COR-L47 (cell line): ENCODE data around the gene PATE4.
"Not testable (repeated sequence)": the region's sequence is repeated elsewhere in the genome, so short reads cannot be mapped to it uniquely, and the experiment has no call there.

Source experiments
- DNase-seq: peaks from one replicate; lab custom pipeline; 2025; lab: John Stamatoyannopoulos, UW

The PATE4 gene, protein sequence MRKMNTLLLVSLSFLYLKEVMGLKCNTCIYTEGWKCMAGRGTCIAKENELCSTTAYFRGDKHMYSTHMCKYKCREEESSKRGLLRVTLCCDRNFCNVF

DNA sequence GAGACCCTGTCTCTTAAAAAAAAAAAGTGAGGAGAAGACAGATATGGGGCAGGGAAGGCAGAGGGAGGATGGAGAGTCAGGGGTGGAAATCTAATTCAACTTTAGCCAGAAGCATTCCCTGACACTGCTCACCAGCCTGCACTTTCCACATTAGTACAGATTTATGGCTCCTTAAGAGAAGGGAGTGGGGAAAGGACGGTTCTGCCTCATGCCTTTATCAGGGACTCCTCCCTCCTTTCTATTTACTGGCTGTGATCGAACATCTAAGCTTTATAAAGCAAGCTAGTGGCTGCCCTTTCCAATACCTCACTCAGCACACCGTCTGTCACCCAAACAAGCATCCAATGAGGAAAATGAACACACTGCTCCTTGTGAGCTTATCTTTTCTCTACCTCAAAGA lies at the start of gene PATE4:
TSS of gene PATE4 (plus strand) at position 301 of the 400 bp plus-strand sequence. CDS start at position 345, 44 bp downstream.
- no peak for DNase-seq

DNA sequence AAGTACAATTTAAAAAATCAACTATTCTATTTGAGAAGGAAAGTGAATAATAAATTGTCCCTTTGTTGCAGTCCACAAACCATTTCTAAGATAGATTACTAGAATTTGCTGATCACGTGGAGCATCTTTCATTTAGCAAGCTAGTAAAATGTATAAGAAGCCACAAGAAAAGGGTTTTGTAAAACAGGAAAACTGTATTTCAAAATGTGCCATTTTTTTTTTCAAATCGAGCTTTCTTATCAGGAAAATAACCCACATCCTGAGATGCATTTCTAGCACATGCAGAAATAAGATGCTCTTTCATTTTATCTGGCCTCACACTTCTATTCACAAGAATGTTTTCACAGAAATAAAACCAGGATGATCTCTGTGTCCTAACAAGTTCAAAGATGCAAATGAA lies 48.4 kb upstream of the PATE4 start:
- no peak for DNase-seq

DNA sequence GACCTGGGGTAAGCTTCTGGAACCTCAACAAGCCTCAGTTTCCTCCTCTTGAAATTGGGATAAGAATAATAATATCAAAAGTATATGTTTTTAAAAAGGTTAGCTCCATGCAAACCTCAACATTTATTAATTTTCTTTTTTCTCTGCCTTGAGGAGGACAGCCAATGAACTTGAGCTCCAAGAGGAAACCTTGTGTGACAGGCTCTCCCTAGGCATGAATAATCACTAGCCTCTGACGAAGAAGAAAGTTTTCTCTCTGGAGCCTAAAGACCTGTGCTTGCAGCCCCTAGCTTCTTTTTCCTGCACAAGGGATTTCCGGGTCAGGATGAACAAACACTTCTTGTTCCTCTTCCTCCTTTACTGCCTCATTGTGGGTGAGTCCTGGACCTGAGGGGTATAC lies 45.3 kb upstream of the PATE4 start, which contains the start of gene PATE3:
TSS of gene PATE3 (plus strand) at position 301 of the 400 bp plus-strand sequence. CDS start at position 326, 25 bp downstream.
- DNase-seq = no peak

DNA sequence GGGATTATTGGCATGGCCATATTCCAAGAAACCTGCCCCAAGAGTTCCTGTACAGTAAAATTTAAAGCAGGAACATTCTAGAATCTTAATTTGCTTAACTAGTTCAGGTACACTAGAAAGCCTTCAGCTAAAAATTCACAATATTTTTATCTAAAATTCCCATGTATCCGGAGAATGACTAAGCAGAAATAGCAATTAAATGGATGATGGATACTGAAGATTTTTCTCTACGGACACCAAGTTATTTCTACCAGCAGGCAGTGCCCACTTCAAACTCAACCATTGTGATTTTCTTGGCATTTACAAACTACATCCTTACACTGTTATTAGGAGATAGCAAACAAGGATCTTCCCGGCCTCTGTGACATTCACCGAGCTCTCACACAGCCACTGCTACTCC lies 42.3 kb upstream of the PATE4 start:
- no peak for DNase-seq

DNA sequence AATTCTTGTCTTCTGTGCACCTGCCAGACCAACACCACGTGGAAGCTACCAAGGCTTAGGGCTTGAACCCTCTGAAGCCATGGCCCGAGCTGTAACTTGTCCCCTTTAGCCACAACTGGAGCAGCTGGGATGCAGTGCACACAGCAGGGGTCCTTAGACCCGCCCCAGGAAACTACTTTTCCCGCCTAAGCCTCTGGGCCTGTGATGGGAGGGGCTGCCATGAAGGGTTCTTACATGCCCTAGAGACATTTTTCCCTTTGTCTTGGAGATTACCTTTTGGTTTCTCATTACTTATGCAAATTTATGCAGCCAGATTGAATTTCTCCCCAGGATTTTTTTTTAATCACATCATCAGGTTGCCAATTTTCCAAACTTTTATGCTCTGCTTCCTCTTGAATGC lies 35.5 kb upstream of the PATE4 start:
- DNase-seq = no peak

DNA sequence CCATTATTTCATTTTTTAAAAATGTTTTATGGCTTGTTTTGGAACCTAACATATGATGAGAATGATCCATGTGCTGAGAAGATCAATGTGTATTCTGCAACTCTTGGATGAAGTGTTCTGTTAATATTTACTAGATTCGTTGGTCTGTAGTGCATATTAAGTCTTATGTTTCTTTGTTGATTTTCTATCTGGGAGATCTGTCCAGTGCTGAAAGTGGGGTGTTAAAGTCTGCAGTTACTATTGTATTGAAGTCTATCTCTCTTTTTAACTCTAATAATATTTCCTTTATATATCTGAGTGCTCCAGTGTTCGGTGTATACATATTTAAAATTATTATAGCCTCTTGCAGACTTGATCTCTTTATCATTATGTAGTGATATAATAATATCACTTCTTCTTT lies 33.3 kb upstream of the PATE4 start:
- no peak for DNase-seq

DNA sequence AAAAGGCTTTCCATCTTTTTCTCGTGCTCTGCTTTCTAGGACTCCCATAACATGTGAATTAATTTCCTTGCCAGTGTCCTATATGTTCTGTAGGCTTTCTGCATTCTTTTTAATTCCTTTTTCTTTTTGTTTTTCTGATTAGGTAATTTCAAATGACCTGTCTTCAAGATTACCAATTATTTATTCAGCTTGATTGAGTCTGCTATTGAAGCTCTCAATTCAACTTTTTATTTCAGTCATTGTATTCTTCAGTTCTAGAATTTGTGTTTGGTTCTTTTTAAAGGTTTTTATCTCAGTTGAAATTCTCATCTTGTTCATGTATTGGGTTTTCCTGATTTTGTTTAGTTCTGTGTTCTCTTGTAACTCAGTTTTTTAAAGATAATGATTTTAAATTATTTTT lies 30.7 kb upstream of the PATE4 start:
- DNase-seq = no peak

DNA sequence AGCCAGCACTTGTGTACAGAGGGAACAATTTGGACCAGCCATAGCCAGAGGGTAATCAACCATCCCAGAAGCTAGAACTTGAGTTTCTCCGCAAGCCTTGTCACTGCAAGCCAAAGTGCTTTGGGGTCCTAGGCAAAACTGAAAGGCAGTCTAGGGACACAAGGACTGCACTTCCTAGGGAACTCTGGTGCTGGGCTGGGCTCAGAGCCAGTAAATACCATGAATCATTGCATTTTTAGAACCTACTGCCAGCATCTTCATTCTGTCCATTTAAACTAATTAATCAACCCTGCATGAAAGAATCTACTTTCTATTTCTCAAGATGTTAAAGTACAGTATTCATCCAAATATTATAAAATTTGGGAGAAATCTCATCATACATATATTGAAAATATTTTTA lies 25.2 kb upstream of the PATE4 start:
- no peak for DNase-seq

DNA sequence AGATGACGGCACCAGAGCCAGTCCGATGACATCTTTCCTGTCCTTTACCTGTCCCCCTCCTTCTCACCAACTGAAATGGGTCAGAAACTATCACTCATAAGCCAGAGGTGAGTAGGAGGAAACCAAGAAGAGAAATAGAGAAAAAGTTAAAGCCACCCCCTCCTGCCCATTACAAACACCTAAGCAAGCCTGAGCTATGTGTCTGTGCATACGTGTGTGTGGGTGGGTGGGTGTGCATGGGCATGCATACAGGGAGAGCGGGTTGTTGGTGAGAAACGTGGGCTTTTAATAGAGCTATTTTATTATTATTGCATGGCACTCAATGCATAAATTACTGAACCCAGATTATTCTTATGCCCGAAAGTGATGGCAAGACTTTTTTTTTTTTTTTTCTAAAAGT lies 2.6 kb downstream of the PATE4 start:
- no peak for DNase-seq

DNA sequence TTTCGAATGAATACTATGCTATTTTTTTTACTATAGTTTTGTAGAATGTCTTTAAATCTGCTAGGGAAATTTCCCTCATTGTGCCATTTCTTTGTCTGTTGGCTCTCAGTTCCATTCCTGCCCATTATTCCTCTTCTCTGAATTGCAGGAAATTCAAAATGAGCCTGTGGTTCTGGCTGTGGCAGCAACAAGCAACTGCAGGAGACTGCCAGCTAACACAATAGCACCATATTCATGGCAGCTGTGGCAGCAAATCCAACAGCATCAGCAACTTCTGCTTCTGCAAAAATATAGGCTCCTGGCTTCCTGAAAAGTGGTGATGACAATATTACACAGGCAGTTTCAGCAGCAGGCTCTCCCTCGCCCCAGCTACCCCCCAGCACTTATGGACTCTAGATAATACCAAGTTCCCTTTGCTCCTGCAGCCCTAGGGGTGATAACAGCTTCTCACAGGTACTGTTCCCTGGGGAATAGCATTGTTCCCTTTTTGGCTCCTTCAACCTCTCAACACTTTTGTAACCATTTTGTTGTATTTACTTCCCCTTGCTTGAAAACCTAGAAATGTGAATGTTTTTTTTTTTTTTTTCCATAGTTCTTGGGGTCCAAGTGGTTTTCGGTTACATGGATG lies 9.3 kb downstream of the PATE4 start:
- DNase-seq = no peak

DNA sequence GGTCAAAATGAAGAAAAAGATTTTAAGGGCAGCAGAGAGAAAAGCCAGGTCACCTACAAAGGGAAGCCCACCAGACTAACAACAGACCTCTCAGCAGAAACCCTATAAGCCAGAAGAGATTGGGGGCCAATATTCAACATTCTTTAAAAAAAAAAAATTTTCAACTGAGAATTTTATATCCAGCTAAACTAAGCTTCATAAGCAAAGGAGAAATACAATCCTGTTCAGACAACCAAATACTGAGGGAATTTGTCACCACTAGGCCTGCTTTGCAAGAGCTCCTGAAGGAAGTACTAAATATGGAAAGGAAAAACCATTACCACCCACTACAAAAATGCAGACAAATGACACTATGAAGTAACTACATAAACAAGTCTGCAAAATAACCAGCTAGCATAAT lies 13.1 kb downstream of the PATE4 start:
- DNase-seq = no peak

DNA sequence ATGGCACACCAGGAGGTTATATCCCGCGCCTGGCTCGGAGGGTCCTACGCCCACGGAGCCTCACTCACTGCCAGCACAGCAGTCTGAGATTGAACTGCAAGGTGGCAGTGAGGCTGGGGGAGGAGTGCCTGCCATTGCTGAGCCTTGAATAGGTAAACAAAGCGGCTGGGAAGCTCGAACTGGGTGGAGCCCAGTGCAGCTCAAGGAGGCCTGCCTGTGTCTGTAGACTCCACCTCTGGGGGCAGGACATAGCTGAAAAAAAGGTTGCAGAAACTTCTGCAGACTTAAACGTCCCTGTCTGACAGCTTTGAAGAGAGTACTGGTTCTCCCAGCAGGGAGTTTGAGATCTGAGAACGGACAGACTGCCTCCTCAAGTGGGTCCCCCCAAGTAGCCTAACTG lies 24.6 kb downstream of the PATE4 start:
- not testable (repeated sequence) for DNase-seq

DNA sequence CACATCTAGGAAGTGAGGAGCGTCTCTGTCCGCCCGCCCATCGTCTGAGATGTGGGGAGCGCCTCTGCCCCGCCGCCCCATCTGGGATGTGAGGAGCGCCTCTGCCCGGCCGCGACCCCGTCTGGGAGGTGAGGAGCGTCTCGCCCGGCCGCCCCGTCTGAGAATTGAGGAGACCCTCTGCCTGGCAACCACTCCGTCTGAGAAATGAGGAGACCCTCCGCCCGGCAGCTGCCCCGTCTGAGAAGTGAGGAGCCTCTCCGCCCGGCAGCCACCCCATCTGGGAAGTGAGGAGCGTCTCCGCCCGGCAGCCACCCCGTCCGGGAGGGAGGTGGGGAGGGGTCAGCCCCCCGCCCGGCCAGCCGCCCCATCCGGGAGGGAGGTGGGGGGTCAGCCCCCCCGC lies 29.7 kb downstream of the PATE4 start:
- not testable (repeated sequence) for DNase-seq

DNA sequence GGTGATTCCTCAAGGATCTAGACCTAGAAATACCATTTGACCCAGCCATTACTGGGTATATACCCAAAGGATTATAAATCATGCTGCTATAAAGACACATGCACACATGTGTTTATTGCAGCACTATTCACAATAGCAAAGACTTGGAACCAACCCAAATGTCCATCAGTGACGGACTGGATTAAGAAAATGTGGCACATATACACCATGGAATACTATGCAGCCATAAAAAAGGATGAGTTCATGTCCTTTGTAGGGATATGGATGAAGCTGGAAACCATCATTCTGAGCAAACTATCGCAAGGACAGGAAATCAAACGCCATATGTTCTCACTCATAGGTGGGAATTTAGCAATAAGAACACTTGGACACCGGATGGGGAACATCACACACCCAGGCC lies 32.2 kb downstream of the PATE4 start:
- DNase-seq = not testable (repeated sequence)

DNA sequence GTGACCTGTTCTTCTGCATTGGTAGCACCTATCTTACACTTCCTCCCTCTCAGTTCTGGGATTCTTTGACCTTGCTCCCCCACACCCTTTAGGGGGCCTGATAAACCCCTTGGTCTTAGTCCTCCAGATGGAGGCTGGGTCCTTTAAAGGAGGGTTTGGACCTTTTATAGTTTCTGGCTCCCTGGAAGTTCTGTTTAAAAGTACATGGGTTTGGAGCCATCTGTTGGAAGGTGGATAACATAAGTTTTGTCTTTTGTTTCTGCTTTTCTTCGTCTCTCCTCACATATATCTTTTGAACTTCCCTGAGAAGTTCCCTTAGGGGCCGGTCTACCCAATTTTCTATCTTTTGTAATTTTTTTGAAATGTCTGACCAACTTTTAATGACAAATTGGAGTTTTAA lies 36.4 kb downstream of the PATE4 start:
- DNase-seq = no peak

DNA sequence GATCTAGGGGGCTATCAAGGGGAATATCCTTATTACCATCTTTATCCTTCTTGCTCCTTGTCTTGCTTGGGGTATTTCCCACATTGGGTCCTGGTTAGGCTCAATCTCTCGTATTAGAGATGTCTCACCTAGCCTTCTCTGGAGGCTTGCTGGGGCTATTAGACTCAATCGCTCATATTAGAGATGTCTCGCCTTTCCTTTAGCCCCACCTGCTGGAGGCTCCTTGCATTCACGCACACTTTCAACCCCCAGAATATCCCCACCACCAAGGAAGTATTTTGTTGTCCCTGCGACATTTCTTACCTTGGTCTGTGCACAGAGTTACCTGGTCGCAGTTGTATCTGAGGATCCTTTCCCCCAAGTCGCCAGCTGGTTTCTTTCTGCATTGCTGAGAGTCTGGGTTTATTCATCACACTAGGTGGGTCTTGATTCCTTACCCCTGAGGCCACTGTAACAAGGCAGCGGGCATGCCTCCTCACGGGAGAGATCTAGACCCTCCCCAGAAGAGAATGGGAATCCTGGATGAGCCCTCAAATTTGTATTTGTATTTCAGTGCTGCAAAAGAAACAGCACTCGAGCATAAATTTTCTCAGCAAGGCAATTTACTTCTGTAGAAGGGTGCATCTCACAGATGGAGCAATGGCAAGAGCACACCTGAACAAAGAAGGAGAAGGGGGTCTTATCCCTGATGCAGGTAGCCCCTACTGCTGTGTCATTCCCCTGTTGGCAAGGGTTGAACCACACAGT lies 38.4 kb downstream of the PATE4 start:
- peak; percentile 55 for DNase-seq

DNA sequence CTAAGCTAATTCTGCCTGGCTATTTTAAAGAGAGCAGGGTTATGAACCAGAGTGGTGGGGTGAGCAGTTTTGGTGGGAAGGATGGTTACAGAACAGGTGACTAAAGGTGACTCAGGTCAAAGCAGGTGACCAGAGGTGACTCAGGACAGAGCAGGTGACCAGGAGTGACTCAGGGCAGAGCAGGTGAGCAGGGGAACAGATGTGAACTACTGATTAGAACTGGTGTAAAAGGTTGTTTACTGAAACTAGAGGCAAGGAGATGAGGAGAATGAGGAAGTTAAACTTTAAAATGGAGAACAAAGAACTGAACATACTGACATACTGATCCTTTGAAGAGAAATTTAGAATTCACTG lies 39.0 kb downstream of the PATE4 start:
- no peak for DNase-seq

DNA sequence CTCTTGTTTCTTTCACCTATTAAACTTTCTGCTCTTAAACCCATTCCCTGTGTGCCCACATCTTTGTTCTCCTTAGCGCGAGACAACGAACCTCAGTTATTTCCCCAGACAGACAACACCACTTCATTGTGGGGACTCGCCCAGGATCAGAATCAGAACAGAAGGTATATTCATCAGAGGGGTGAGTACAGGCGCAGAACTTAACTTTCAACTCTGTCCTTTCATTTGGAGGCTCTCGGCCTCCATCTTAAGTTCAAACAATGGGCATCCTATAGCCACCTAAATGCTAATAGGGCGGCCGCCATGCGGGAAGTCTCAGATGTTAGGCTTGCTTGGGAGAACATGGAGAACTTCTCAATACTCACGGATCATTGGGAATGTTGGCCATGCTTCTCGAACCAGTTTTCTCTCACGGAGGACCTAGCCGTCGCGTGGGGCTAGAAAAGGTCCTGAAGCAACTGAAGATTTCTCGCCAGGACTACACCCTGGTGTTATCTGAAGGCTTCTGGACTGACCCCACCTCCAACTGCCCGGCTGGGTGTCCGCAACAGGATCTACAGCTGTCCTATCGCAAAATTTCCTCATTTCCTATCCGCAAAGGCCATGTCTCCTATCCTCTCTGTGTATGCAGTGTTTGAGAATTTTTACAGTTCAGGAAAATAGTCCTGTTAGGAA lies 40.9 kb downstream of the PATE4 start:
- DNase-seq = no peak

DNA sequence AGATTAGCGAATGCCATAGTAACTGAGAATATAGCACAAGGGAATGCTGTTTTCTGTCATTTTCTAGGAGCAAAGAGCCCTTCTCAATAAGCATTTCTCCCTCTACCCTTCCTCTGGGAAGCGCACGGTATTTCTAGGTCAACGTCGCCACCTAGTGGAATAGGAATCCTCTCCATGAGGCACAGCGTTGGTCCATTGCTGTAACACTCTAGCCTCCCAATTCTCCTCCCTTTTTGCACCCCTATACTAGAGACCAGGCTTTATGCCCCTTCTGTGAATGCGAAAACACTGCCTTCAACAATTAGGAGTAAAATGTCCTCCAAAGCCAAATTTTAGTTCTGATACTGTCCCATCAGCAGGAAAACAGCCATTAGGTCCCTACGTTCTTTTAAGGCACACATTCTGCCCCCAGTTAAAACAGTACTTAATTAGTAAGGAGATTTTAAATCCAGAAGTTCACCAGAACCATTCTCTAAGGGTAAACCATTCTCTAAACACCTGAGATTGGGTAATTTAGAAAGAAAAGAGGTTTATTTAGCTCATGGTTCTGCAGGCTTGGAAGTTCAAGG lies 41.5 kb downstream of the PATE4 start:
- DNase-seq = peak; percentile 68

DNA sequence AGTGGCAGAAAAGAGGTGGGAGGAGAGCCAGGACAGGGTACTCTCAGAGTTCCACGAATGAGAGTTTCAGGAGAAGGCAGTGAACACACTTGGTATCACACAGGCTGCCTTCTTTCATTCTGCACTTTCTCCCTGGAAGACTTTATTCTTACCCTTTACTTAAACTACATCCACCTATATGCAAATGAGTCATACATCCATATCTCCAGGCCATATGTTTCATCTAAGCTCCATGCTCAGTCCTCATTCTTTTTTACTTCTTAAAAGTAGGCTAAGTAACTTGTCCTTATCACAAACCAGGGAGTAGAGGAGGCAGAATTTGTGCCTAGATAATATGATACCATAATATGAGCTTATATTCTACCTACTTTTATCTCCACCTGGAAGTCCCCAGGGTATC lies 48.2 kb downstream of the PATE4 start:
- DNase-seq = no peak

DNA sequence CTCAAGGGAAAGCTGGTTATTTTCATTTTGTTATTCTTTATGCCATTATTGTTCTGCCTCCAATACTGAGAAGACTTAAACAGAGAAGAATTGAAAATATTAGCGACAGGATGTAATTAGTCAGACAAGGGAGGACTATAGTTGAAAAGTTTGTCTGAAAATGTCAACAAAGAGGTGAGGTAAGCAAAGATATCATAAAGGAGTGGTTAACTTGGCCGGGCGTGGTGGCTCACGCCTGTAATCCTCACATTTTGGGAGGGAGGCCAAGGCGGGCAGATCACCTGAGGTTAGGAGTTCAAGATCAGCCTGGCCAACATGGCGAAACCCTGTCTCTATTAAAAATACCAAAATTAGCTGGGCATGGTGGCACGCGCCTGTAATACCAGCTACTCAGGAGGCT lies 50.3 kb downstream of the PATE4 start:
- DNase-seq = no peak

DNA sequence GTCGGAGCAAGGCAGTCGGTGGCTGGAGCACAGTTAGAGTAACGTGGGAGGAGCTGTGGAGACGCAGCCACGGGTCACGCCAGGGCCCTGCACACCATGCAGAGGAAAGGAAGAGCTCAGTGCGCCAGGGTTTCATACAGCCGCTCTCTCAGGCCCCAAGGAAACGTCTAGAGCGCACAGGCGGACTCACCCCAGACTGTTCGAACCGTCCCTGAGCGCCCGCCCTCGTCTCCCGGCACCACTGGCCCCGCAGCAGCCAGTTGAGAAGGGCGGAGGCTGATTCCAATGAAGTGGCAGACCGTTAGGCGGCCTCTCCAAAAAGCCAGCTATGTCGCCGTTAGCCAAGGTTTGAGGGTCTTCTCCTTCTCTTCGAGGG lies 53.9 kb downstream of the PATE4 start:
- DNase-seq = no peak
